ENCODE data around the gene LYPD6B.

LYPD6B gene

DNA sequence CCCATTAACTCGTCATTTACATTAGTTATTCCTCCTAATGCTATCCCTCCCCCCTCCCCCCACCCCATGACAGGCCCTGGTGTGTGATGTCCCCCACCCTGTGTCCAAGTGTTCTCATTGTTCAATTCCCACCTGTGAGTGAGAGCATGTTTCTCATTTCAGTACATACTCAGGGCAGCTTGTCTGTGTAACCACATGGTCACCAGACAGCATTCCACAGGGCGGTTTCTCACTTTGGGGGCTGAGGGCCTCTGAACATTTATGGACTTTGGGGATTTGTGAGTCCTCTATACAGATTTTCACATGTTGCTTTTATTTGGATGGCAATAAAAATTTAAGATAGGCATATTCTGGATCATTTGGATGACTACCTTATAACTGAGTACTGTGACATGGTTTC is 84.0 kb downstream of the LYPD6B start:
- DNase-seq (ENCODE audit: low read depth) = no peak

- DNase-seq (ENCODE audit: low read depth) = no peak
Measured at GRCh38 chr2:149125031-149125725, 86.7 kb downstream of the LYPD6B start.

DNA sequence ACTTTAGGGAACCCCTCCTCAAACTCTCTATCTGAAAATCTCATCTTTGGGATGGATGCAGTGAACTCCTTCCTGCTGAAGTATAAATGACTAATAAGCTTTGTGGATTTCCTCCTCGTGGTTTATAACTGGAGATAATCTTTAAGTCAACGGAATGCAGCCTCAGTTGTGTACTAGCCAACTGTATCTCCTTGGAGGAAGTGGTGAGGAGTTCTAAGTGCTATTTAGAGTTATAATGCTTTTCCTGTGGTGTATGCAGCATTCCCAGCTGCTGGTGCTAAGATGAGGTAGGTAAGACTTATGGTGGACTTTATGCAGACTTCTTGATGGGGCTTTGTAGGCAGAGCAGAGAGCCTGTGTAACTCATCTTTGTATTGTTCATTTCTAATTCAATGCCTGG is 90.9 kb downstream of the LYPD6B start:
- no peak for DNase-seq (ENCODE audit: low read depth)

GRCh38 chr2:149132339-149132738 is 93.8 kb downstream of the LYPD6B start:
- DNase-seq (ENCODE audit: low read depth) = no peak

DNA sequence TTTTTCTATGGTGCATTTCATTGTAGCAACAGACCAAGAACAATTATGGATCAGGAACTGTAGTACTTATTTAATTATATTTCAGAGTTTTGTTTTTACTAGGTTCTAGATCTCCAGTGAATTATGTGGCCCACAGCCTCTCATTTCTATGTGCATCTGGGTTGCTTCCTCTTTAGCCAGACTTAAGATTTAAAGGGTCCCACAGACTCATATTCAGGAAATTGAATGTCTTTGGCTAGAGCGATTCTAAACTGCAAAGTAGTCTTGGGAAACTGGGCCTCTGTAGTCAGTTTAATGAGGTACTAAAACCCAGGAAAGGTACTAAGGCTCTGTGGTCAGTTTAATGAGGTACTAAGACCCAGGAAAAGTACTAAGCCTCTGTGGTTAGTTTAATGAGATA is 94.4 kb downstream of the LYPD6B start:
- DNase-seq (ENCODE audit: low read depth) = no peak

DNA sequence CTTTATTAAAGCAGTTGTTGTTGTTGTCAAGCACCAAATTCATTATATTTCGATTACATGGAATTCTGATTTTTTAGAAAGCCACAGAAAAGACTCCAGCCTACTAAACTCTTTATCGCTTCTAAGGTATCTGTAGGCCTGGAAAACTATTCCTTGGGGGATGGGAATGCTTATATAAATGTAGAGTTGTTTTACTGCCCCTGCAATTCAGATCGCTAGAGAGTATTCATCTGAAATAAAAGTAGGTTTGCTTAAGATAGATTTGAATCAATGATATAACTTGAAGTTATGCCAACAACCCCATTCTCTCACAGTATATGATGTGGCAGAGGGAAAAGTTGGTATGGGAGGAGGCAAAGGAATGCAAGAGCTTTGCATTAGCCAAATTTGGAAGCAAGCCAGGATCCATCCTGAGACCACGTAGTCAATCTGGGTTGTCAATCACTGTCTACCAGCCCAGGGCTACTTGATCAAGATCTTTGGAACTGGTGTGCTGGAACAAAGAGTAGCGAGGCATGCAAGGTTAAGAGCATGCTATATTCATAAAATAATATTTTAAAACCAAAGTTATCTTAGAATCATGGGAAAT is 95.9 kb downstream of the LYPD6B start:
- no peak for DNase-seq (ENCODE audit: low read depth)

GRCh38 chr2:149136111-149136510 is 97.6 kb downstream of the LYPD6B start:
- DNase-seq (ENCODE audit: low read depth) = no peak

- no peak for DNase-seq (ENCODE audit: low read depth)
Measured at GRCh38 chr2:149141046-149141445, 102.5 kb downstream of the LYPD6B start.

DNA sequence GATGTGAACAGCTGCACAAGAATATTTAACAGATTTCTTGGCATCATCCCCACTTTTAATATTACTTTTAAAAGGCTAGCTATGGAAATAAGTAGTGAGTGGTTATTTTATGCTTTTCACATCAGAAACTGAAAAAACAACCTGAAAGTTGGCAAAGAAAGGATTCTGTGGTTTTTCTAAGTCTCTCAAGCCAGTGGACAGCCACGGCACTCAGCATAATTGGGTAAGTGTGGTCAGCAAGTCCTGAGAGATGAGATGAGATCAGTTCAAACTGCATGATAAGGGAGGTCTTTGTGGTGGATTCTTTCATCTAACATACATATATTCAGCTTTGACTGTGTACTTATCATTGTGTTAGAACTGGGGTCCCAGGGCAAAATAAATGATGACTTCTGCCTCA is 105.2 kb downstream of the LYPD6B start:
- no peak for DNase-seq (ENCODE audit: low read depth)

DNA sequence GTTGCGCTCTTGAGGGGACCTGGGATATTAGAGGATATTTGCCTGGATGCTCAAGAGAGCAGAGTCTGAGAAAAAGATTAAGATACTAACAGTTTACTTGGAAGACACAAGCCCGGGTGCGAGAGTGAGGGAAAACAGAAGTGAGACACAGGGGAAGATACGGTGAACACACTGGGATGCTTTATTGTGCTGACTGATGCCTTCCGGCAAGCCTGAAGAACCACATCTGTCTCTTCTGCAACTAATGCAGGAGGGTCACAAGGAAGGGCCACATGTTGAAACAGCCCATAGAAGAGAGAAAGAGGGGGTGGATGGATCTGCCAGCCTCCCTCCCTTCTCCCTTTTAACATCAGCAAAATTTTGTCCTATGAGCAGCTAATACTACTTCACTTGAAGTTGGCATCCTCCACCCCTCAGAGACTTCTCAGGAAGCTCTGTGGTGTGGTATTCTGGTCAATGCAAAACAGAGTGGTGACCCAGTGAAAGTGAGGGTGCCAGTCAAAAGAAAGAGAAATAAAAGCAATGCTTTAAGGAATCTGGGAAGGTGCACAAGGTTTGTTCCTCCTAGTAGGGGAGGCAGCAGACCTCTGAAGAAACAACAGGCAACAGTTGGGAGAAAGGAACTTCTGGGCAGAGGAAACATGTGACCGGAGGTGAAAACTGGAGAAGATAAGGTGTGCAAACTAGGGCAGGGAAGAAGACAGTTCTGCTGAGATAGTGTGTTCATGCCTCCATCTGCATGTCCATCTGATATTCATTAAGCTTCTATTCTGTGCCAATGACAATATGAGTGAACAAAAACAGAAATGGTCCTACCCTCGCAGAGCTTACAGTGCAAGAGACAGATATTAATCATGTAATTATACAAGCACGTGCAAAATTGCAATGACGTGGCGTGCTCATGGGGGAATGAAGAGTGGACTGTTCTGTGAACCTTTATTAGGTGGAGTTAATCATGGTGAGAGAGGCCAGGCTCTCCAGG is 107.1 kb downstream of the LYPD6B start:
- DNase-seq (ENCODE audit: low read depth) = no peak

- no peak for DNase-seq (ENCODE audit: low read depth)
Measured at GRCh38 chr2:149146876-149147275, 108.4 kb downstream of the LYPD6B start.

DNA sequence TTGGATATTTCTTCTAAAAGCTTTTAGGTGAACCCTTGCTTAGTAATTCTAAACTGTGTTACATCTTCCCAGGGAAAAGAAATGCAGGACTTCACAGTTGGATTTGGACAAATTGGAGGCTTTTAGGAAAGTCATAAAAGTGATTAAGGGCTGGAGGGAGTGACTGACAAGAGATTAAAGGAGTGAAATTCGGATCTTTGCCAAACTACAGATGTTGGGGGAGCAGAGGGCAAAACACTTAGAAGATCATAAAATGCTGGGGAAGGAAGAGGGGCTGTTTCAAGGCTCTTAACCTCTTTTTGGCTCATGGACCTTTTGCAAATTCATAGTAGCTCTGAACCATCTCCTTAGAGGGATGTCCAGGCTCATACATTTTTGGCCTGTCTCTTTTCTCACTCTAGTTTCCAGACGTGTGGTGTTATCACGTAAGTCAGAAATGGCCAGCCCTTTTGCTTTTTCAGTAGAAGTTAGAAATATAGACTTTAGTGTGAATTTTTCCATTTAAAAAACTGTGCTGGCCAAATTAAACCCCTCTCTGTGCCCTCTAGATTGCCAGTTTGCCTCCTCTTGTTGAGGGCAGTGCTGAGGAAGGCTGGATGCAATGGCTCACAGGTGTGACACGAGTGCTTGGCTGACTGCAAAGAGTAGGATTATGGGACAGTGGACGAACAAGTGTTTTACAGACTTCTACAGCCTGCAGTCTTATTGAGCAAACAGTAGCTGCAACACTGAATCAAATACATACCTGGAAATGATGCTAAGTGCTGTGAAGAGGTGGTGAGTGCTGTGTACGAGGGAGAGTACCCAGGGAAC is 109.9 kb downstream of the LYPD6B start:
- no peak for DNase-seq (ENCODE audit: low read depth)

GRCh38 chr2:149149007-149149297 is 110.5 kb downstream of the LYPD6B start:
- no peak for DNase-seq (ENCODE audit: low read depth)

DNA sequence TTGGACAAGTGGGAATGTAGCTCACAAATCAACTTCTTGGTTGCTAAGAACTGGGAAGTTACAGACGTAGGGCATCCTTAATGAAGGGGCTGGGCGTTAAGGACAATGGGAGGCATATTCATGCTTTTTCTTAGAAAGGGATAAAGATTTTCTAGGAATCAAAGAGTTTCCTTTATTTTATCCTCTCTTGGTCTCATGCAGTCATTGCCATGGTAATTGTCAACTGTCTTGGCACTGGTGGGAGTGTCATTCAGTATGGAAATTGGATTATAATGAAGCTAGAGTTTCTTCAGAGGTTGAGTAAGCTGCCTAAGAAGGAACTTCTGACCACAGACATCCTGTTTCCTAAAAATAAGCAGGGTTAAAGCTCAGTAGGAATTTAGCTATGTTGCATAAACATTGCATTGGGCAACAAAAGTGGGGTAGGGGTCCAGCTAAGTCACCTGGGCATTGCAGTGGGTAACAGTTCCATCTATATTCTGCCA is 114.0 kb downstream of the LYPD6B start:
- no peak for DNase-seq (ENCODE audit: low read depth)

DNA sequence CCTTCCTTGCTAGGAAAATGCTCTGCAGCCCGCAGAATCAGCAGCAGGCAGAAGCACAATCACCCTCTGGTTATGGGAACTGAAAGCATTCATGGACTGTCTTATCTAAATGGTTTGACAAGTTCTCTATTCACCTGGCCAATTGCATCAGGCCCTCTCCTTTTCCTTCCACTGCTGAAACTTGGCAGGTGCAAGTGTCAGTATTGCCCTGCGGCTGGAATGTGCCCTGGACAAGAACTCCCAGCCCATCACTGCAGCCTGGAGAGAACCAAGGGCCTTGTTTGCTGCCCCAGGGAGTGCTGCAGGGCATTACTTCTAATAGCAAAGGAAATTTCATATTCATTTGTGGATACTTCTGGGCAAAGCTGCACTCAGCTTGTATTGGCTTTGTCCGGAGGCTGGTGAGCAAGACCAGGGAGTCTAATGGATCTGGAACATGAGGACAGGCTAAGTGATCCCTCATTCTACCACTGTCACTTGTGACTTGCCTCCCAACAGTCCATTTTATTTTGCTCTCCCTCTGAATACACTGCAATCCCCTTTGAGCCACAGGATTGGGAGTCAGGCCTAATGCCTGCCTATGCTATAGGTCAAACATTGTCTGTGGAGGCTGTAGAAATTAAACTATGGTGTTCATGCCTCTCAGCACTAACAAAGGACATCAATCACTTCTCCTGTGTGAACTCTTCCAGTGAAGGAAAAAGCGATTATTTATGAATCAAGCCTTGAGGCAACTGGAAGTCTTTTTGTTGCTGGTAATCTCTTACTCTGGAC is 116.9 kb downstream of the LYPD6B start:
- no peak for DNase-seq (ENCODE audit: low read depth)

DNA sequence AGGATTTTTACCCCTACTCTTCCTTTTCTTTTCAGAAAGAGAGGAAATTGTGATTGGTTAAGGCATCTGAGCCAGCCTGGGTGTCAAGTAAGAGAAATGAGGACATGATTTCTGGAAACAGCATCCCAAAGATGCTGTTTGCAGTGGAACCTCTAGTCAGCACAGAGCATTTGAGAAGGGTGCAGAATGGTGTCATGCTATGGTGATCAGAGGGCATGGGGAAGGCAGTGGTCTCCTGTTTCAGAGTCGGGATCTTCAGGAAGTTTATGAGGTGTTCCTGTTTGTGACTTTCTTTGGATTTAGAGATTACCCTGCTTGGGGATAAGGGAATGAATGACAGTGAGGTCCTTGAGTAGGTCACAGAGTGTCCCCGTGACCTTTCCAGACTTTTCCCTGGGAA is 117.5 kb downstream of the LYPD6B start:
- DNase-seq (ENCODE audit: low read depth) = no peak

GRCh38 chr2:149156971-149157740 is 118.7 kb downstream of the LYPD6B start:
- no peak for DNase-seq (ENCODE audit: low read depth)

DNA sequence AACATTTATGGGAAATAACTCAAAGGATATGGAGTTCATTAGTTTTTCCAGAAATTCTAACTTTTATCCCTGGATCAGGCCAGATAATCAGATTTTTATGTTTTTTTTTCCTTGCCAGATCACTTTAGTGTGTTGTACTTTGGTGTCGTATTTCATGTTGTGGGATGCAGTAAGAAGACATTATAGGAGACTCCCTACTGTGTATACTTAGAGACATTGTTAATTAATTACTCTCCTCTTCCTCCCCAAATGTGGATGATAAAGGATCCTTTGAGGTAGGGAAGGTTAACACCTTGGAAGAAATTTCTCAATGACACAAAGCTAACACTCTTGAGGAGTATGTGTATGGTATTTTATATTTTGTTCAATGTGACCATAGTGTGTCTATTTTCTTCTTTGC is 120.5 kb downstream of the LYPD6B start:
- no peak for DNase-seq (ENCODE audit: low read depth)

- no peak for DNase-seq (ENCODE audit: low read depth)
Measured at GRCh38 chr2:149160195-149160594, 121.7 kb downstream of the LYPD6B start.

- DNase-seq (ENCODE audit: low read depth) = no peak
Measured at GRCh38 chr2:149160701-149161217, 122.3 kb downstream of the LYPD6B start.

Measured in activated T-helper 9 cell treated with anti-CD3 and anti-CD28 coated beads, Interleukin-2, amount 50 U/mL, for 16 hours (primary cell).